GM21737 (cell line): Measurements from ENCODE around the gene ARRB2.
A peak's percentile ranks its signal among the peaks of the same experiment; 100 is the strongest.
"Not testable (repeated sequence)": the region's sequence is repeated elsewhere in the genome, so short reads cannot be mapped to it uniquely, and the experiment has no call there.

Source experiments
- ATAC-seq: cut with Tn5 transposase; IDR thresholded peaks from one replicate; pipeline ENCODE4 v1.9.1; 2021; ENCODE audit warnings: mild to moderate bottlenecking, moderate library complexity; ENCODE audit not compliant: unreplicated experiment

Gene ARRB2

DNA sequence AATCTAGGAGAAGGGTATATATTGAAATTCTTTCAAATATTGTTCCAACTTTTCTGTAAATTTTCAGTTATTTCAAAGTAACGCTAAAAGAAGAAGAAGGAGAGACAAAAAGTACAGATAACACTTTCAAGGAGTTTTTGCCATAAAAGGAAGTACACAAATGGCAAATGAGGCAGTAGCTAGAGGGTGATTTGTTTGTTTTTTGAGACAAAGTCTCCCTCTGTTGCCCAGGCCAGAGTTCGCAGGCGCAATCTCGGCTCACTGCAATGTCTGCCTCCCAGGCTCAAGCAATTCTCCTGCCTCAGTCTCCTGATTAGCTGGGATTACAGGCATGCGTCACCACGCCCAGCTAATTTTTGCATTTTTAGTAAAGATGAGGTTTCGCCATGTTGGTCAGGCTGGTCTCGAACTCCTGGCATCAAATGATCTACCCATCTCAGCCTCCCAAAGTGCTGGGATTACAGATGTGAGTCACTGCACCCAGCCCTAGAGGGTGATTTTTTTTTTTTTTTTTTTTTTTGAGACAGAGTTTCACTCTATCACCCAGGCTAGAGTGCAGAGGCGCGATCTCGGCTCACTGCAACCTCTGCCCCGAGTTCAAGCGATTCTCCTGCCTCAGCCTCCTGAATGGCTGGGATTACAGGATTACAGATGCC lies 10.9 kb upstream of the ARRB2 start:
- not testable (repeated sequence) for ATAC-seq

DNA sequence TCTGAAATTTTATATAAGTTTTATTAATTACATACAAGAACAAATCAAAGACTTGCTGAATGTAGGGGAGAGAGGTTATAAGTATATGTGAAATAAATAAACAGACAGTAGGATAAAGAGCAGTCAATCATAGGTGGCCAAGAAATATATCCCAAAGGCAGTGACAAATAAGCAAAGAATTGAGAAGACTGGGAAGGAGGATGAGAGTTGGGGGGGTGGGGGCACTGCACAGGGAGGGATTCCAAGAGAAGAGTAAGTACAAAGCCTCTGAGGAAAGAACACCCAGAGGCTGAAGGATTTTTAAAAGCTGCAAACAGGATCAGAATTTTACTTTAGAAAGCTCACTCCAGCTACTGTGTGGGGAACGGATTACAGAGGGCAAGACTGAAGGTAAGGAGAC lies 9.3 kb upstream of the ARRB2 start:
- ATAC-seq, result no peak

DNA sequence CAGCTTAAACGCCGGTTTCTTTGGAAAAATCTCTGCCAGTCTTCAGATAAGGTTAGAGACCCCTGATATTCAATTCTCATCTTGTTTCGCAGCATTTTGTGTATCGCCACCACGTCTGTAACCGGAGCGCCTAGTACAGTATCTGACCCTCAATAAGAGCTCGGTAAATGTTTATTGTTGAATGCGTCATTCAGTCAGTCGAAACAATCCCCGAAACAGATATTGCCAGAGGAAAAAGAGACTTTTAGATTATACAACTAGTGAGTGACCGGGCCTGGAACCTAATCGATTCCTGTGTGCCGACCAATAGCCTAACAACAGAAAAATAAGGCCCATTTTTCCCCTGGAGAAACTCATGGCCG lies 7.1 kb upstream of the ARRB2 start:
- no peak for ATAC-seq

DNA sequence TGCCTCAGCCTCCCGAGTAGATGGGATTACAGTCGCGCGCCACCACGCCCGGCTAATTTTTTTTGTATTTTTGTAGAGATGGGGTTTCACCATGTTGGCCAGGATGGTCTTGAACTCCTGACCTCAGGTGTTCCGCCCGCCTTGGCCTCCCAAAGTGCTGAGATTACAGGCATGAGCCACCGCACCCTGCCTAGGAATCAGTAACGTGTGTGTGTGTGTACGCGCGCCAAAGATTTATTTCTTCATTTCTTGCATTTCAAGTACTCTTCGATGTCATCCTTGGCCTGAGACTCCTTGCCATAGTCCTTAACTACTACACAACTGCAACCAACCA lies 5.9 kb upstream of the ARRB2 start:
- not testable (repeated sequence) for ATAC-seq

DNA sequence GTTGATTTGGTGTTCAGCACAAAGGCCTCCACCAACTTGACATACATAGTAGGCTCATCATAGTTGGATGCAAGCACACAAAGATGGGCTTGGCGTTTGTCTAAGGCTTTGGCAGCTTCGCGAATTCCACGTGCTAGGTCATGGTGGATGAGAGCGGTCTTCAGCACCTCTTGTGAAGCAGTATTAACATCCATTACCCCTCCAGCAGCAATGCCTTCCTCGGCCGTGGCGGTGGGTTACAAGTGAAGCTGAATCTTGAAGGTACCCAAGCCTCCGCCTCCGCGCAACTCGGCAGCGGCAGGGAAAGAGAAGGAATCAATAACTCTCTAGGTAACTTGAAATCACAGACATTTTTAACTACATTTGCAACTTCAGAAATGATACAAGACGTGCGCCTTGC lies 5.4 kb upstream of the ARRB2 start:
- ATAC-seq, result no peak

DNA sequence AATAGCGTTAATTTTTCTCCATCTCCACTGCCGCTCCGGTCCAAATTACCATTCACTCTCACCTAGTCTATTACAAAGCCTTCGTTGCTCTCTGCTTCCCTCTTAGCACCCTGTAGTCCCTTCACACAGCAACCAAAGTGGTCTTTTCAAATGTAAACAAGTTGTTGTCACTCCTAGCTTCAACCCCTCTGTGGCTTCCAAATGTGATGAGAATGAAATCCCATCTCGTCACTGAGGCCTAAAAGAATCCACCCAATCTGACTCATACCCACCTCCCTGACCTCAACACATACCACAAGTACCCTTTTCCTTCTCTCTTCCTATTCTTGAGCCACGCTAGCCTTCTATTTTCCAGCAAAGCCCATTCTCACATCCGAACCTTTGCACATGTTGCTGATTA lies 4.3 kb upstream of the ARRB2 start:
- ATAC-seq, result no peak

DNA sequence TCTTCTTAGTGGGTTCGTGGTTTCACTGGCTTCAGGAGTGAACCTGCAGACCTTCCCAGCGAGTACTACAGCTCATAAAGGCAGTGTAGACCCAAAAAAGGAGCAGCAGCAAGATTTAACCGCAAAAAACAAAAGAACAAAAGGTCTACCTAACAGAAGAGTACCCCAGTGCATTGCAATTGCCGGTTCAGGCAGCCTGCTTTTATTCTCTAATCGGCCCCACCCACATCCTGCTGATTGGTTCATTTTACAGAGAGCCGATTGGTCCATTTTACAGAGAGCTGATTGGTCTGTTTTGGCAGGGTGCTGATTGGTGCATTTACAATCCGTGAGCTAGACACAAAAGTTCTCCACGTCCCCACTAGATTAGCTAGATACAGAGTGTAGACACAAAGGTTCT lies 2.0 kb upstream of the ARRB2 start:
- no peak for ATAC-seq

DNA sequence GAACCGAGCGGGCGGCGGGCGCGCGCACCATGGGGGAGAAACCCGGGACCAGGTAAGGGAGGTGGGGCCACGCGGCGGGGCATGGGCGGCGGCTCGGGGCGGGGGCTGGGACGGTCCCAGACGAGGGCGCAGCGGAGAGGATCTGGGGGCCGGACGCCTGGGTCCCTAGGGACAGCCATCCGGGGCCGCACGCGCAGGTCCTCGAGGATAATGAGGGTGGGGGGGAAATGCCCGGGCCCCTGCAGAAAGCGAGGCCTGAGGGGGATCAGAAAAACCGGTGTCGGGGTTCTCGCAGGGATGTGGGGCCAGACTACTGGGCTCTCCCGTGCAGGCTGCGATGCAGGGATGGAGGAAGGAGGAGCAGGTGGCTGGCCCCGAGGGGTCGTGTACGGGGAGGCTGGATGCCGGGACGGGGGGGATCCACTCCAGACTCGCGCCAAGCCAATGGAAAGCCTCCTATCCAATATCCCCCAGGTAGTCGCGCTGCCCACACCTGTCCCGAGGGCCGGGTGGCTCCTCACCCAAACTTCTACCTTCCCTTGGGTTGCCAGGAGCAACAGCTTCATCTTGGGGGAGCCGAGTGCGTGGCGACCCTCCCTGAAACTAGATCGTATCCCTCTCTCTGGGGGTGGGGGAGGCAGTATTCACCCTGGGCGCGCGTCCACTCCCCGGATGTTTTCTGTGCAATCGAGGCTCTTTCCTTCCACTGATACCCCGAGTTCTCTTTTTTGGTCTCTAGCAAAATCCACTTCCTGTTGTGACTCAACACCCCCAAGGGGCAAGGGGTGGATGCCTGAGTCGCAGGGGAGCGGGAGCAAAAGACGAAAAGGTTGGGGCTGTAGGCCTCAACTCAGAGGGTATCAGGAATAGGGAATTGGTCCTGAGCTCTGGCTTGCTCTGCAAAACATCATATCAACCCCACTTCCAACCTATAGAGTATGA lies 532 bp downstream of the ARRB2 start:
- ATAC-seq, result peak; percentile 1

DNA sequence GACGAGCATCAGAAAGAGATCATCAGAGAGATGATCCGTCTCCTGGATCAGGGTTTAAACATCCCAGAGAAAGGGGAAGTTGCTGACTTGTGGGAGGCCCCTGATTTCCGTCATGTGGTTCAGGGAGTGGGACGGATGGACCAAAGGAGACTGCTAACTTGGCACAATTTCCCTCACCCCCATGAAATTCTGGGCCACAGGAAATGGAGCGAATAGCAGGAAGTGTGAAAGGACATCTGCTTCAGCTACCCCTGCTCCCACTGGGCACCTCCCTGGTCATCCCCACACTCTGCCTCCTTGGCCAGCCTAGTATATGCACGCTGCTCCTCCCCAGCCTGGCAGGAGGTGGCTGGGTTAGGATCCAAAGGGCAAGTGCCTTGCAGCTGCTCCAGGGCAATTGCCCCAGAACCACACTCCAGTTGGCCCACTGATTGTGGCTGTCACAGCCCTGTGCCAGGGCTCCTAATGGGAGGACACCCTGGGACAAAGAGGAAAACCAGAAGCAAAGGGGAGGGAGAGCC lies 1.3 kb downstream of the ARRB2 start:
- ATAC-seq, result no peak

DNA sequence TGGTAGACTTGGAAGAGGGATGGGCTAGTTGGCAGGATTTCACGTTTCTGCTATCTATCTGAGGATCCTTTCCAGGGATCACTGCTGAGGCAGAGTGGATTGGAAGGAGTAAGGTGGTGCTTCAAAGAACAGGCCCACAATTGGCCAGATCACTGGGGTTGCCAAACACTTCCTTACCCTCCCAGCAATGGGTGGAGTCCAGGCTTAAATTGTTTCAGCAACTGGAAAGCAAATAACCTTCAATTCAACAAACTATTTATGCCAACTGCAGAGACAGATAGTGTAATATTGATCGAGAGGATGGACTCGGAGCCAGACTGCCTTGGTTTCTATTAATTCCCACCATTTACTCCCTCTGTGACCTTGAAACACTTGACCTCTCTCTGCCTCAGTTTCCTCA lies 2.1 kb downstream of the ARRB2 start:
- ATAC-seq, result no peak

DNA sequence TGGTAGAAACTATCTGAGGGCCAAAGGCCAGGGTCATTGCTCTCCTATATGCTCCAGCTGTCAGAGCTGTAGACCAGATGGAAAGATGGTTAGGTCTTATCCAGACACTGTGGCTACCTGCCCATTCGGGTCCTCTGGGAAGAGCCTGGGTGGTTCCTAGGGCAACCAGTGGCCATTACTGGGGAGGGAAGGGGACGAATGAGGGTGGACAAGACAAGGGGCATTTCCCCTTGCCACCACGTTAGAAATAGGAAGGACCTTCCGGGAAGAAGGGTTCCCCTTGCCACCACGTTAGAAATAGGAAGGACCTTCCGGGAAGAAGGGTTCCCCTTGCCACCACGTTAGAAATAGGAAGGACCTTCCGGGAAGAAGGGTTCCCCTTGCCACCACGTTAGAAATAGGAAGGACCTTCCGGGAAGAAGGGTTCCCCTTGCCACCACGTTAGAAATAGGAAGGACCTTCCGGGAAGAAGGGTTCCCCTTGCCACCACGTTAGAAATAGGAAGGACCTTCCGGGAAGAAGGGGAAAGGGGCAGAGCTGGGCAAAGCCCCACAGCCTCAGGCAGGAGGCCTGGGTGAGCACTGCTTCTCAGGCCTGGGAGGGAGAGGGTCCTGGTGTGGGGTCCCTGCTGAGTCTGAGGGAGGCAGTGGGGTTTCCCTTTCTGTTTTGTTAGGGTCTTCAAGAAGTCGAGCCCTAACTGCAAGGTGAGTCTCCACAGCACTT lies 4.1 kb downstream of the ARRB2 start:
- ATAC-seq, result not testable (repeated sequence)

DNA sequence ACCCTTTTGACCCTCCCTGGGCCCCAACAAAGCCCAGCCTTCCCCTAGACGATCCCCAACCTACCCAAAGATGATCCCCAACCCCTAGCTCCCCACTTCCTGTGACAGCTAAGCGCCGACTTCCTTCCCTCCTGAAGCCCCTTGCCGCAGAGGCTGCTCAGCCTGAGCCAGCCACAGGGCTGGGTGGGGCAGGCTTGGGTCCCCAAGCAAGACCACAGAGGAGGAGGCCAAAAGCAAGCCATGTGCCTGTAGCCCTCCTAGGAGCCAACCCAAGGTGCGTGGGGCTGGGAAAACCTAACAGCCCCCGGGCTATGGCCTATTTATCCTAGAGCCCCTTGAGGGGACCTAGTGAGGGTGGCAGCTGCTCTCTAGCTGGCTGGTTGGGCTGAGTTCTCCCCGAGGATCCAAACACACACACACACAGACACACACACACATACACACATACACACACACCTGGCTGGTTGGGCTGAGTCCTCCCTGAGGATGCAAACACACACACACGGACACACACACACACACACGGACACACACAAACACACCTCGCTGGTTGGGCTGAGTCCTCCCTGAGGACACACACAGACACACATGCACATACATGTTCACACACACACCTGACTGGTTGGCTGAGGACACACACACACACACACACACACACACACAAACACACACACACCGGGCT lies 4.8 kb downstream of the ARRB2 start:
- no peak for ATAC-seq

DNA sequence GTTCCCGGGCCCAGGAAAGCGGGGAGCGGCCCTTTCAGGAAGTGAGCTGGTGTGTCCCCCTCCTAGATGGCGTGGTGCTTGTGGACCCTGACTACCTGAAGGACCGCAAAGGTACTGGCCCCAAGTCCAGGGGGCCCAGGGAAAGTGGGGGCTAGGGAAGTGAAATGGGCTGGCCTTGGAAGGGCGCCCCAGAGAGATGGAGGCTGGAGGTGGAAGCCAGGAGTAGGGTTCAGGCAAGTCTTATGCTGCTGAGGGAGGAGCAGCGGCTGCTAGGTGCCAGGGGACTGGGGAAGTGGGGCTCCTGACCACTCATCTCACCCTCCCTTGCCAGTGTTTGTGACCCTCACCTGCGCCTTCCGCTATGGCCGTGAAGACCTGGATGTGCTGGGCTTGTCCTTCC lies 5.6 kb downstream of the ARRB2 start:
- no peak for ATAC-seq

DNA sequence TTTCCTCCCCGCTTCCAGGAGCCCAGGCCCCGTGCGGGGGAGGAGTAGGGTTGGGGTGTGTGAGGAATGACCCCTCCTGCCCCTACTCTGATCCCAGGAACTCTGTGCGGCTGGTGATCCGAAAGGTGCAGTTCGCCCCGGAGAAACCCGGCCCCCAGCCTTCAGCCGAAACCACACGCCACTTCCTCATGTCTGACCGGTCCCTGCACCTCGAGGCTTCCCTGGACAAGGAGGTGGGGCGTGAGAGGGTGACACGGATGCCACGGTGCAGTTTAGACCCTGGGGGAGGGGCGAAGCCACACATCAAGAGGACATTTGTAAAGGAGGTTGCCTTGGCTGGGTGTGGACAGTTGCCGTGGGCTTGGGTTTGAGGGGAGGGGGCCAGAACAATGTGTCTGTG lies 7.4 kb downstream of the ARRB2 start:
- no peak for ATAC-seq

DNA sequence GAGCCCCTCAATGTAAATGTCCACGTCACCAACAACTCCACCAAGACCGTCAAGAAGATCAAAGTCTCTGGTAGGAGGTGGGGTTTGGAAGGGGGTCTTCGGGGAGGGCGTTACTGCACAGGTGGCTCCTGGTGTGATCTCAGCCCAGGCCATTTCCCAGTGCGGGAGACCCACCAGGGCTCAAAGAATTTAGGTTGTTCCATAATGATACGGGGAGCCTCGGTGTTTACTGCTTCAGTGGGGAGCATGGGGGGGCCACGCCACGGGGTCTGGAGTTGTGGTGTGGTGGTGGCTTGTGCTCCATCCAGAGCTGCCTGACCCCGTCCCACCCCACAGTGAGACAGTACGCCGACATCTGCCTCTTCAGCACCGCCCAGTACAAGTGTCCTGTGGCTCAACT lies 7.8 kb downstream of the ARRB2 start:
- no peak for ATAC-seq

DNA sequence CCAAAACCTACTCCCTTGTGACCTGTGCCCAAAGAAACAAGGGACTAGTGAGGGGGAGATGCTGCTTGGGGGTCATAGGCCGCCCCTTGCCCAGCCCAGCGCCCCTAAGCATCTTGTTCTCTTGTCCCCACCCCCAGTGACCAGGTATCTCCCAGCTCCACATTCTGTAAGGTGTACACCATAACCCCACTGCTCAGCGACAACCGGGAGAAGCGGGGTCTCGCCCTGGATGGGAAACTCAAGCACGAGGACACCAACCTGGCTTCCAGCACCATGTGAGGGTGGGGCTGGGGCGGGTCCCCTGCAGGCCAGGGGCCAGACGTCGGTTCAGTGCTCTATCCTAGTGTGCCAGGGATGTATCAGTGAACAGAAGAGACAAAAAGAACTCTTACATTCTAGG lies 8.7 kb downstream of the ARRB2 start:
- ATAC-seq, result no peak

DNA sequence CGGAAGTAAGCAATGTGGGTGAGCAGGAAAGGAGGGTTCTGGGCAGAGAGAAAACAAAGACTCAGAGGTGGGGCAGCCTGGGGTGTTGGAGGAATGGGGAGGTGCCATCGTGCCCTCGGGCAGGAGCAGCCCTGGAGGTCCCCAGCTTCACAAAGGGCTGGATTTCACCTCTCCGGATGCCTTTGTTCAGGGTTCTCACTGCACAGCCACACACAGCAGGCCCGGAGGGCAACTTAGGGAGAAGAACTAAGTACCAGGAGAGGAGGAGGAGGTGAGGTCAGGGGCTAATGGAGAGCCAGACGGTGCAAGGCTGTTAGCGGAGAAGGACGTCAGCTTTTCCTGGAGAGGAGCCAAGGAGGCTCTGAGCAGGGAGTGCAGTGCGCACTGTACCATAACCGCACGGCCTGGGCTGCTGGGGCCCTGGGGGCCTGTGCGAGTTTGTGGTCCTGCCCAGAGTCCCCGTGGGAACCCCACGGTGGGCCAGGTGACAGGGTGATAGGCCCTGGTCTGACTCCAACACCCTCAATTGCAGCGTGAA lies 9.3 kb downstream of the ARRB2 start:
- no peak for ATAC-seq

DNA sequence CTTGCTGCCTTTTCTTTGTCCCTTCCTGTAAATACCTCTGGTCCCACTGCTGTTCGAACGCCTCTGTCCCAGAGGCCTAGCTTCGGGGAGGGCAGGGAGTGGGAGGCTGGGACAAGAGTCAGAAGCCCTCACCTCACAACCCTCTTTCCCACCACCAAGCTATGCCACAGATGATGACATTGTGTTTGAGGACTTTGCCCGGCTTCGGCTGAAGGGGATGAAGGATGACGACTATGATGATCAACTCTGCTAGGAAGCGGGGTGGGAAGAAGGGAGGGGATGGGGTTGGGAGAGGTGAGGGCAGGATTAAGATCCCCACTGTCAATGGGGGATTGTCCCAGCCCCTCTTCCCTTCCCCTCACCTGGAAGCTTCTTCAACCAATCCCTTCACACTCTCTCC lies 10.4 kb downstream of the ARRB2 start:
- ATAC-seq, result no peak

DNA sequence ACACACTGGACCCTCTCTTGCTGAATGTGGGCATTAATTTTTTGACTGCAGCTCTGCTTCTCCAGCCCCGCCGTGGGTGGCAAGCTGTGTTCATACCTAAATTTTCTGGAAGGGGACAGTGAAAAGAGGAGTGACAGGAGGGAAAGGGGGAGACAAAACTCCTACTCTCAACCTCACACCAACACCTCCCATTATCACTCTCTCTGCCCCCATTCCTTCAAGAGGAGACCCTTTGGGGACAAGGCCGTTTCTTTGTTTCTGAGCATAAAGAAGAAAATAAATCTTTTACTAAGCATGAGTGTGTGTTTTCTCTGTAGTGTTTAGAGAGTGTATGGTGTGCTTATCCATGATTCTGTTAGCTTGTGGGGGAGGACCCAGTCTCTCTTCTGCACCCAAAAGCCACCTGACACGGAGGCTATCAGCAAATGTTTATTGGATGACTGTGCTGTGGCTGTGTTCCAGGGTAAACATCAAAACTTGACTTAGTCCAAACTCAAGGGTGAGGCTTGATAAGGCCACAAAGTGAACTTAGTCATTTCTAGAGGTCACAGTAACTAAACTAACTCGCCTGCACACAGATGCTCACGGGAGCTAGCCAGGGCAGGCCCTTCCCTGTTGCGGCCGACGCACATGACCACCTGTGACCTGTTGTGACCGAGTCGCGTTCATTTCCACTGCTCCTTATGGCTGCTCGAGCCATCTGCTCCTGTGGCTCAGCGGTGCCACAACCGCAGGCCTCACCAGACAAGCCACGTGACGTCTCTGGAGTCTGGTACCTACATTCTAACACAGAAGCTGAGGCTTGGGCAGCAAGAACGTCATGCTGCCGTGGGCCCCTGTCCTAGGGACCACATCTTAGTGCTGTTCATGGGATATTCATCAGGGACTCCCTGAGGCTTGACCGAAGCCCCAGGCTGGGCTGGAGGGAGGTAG lies 11.0 kb downstream of the ARRB2 start:
- no peak for ATAC-seq
